DOHH2 (cell line): ENCODE data around the gene CEMIP.

Experiments
- EZH2phosphoT487 ChIP-seq: fragments of 200-600 bp; sonication (generic); IDR thresholded peaks from 2 replicates; pipeline ENCODE4 v1.6.1; 2017; ENCODE audit warnings: borderline replicate concordance, mild to moderate bottlenecking, antibody characterized with exemption, low read length, moderate library complexity, mixed read lengths
- TF ChIP-seq, protein P1 (sequence below): fragments of 200-600 bp; sonication (generic); IDR thresholded peaks from one replicate; pipeline ENCODE4 v1.5.1; 2014; ENCODE audit warnings: antibody characterized with exemption, mild to moderate bottlenecking, low read depth, low read length; ENCODE audit not compliant: poor library complexity, severe bottlenecking

DNA sequence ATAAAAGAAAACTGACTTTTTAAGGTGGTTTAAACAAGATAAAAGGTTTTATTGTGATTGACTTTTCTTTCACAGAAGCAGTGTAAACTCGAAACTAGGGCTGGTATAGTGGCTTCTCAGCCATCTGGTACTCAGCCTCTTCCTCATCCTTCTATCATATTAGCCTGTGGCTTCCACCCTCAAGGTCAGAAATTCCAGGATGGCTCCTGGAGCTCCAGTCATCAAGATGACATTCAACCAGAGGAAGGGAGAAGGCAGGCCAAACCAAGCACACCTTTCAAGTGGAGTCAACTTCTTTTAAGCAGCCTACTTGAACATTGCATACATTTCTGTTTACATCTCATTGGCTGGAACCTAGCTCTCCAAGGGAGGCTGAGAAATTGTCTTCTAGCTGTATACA lies 211.8 kb downstream of the CEMIP start:
- TF ChIP-seq, protein P1, sequence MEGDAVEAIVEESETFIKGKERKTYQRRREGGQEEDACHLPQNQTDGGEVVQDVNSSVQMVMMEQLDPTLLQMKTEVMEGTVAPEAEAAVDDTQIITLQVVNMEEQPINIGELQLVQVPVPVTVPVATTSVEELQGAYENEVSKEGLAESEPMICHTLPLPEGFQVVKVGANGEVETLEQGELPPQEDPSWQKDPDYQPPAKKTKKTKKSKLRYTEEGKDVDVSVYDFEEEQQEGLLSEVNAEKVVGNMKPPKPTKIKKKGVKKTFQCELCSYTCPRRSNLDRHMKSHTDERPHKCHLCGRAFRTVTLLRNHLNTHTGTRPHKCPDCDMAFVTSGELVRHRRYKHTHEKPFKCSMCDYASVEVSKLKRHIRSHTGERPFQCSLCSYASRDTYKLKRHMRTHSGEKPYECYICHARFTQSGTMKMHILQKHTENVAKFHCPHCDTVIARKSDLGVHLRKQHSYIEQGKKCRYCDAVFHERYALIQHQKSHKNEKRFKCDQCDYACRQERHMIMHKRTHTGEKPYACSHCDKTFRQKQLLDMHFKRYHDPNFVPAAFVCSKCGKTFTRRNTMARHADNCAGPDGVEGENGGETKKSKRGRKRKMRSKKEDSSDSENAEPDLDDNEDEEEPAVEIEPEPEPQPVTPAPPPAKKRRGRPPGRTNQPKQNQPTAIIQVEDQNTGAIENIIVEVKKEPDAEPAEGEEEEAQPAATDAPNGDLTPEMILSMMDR = no peak
- no peak for TF ChIP-seq EZH2phosphoT487
